SK-N-SH (cell line): ENCODE measurements around the gene KLHL20.

Experiments used
- CTCF ChIP-seq: fragments of 200-600 bp; sonication (generic); IDR thresholded peaks from 2 replicates; pipeline ENCODE4 v1.6.1; 2017; ENCODE audit warnings: antibody characterized with exemption, mild to moderate bottlenecking, moderate library complexity
- FOXM1 ChIP-seq: IDR thresholded peaks from 2 replicates; pipeline ENCODE4 v1.4.0; 2012; ENCODE audit warnings: low read depth, mild to moderate bottlenecking
- MXI1 ChIP-seq: IDR thresholded peaks from 2 replicates; pipeline ENCODE4 v1.6.1; 2012; ENCODE audit warnings: mild to moderate bottlenecking, low read depth, low read length, improper control_type of control experiment
- POLR2AphosphoS5 ChIP-seq: IDR thresholded peaks from 2 replicates; pipeline ENCODE4 v1.6.1; 2012; ENCODE audit warnings: low read depth, low read length
- RCOR1 ChIP-seq: fragments of 150-350 bp; IDR thresholded peaks from 2 replicates; pipeline ENCODE4 v1.6.1; 2017; ENCODE audit warnings: antibody characterized with exemption, low read length

GRCh38 chr1:173688300-173688699 lies 26.5 kb upstream of the KLHL20 start:
- TF ChIP-seq MXI1 (no peak), RCOR1 (no peak), POLR2AphosphoS5 (no peak), CTCF (no peak), FOXM1 (no peak)
